ENCODE data around the gene FOXO3.

FOXO3 gene

GRCh38 chr6:108598305-108598863 is 37.7 kb downstream of the FOXO3 start:
- TF ChIP-seq CTCF (IDR thresholded peaks at IDR 0.05), result no peak

GRCh38 chr6:108604156-108604555 is 43.4 kb downstream of the FOXO3 start:
- no peak for TF ChIP-seq CTCF (IDR thresholded peaks at IDR 0.05)

- TF ChIP-seq CTCF (IDR thresholded peaks at IDR 0.05), result no peak
Observed at GRCh38 chr6:108606250-108606690, 45.6 kb downstream of the FOXO3 start.

- no peak for TF ChIP-seq CTCF (IDR thresholded peaks at IDR 0.05)
Observed at GRCh38 chr6:108608453-108609275, 47.9 kb downstream of the FOXO3 start.

GRCh38 chr6:108609276-108609769 is 48.6 kb downstream of the FOXO3 start:
- TF ChIP-seq CTCF (IDR thresholded peaks at IDR 0.05), result no peak

- TF ChIP-seq CTCF (IDR thresholded peaks at IDR 0.05), result no peak
Observed at GRCh38 chr6:108610270-108610839, 49.6 kb downstream of the FOXO3 start.

- TF ChIP-seq CTCF (IDR thresholded peaks at IDR 0.05), result no peak
Observed at GRCh38 chr6:108610957-108611586, 50.4 kb downstream of the FOXO3 start.

Measured in LNCAP (cell line).